NCI-H2196 (cell line): ENCODE results near the gene RUNX3.
"Not testable (repeated sequence)": the region's sequence is repeated elsewhere in the genome, so short reads cannot be mapped to it uniquely, and the experiment has no call there.

Source experiments
- DNase-seq: peaks from one replicate; lab custom pipeline; 2025; ENCODE audit not compliant: unreplicated experiment; lab: John Stamatoyannopoulos, UW

The RUNX3 gene

DNA sequence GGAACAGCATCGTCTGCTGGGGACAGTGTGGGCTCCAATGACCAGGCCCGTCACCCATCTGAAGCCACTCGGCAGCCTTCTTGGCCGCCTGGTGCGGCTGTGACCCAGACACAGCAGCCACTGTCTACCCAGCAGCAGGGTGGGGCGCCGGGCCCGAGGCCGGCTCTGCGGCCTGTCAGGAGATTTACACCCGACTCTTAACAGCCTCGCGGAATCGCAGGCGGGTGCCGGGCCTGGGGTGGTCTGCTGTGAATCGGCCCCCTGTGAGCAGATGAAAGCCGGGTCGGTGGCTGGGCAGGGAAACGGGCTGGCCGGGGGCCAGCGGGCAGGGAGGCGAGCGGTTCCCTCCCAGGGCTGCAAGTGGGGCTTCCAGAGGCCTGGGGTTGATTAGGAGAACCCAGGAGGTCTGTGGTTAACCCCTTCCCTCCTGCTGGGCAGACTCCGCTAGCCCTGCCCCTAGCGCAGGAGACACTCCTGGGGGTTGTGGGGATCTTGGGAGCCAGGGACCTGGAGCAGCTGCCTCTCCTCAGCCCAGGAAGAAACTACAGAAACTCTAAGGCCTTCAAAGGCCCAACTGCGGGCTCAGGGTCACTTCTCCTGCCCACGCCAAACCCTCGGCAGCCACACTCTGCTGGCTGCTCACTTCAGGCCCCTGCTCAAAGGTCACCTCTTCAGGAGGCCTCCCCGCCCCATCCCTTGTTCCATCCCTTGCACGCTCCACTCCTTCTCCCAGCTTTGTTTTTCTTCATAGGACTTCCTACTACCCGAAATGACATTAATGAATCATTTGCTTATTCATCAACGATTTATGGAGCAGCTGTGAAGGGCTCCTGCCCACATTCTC lies 15.6 kb downstream of the RUNX3 start:
- DNase-seq, result no peak

DNA sequence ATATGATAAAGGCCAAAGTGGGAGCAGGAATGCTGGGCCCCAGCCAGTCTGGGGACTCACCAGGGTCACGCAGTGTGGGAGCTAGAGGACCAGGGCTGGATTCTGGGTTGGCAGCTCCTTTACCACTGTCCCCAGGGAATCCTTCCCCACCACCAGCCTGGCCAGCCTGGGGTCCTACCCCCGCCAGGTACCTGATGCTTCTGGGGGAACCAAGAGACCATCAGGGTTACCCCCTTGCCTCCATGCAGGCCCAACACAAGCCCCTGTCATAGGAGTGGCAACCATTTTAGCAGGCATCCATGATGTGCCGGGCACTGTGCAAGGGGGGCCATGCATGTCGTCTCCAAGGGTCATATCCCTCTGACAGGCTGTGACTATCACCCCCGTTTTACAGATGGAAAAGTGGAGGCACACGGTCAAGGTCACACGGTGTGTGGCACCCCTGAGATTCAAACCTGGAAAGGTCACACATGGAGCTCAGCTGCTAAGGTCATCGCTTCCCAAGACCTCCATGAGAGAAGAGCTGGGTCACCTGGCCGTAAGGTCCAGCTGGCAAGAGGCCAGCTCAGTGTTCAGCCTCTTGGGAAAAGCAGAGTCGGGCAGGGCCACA lies 16.4 kb downstream of the RUNX3 start:
- no peak for DNase-seq

DNA sequence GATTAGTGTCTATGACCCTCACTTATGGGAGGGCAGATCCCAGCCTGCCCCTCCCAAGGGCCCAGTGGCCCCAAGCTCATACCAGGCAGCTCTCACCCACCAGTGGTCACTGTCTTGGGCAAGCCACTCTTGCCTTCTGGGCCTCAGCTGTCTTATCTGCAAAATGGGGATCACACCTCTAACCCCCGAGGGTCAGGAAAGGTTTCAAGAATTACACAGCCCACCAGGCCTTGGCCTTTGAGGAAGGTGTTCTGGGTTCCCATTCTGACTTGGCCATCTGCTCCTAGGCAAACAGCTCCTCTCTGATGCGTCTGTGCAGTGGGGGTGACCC lies 16.8 kb downstream of the RUNX3 start:
- DNase-seq, result no peak

DNA sequence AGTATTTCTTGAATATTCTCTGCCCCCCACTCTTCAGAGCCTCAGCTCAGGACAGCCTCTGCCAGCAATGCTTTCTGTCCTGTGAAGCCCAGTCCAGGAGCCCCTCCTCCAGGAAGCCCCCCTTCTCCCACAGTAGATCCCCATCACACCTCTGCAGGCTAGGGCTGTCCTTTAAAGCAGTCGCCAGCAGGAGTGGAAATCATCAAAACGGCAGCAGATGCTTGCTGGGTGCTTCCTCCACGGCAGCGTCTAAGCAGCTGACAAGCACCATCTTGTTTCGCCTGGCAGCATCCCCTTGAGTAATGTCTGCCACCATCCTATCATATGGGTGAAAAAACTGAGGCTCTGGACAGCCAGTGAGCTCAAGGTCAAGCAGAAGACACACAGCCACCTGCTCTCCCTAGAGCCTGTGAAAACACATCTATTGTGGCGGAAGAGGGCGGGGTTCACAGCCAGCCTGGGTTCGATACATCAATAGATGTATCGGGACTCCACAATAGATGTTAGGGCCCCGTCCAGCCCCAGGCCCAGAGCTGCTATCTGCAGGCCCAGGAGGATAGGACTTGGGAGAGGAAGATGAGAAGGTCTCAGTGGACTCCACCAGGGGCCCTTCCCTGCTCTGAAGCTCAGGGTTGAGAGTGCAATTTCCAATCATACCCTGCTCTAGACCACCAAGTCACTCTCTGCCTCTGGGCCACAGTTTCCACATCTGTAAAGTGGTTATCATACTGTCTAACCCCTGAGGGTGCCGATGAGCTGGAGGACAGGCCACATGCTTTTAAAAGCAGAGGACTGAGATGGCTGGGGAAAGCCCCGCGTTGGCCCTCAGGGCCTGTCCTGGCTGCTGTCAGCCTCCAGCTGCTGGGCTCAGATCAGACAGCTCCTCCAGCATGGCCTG lies 17.5 kb downstream of the RUNX3 start:
- DNase-seq, result no peak

DNA sequence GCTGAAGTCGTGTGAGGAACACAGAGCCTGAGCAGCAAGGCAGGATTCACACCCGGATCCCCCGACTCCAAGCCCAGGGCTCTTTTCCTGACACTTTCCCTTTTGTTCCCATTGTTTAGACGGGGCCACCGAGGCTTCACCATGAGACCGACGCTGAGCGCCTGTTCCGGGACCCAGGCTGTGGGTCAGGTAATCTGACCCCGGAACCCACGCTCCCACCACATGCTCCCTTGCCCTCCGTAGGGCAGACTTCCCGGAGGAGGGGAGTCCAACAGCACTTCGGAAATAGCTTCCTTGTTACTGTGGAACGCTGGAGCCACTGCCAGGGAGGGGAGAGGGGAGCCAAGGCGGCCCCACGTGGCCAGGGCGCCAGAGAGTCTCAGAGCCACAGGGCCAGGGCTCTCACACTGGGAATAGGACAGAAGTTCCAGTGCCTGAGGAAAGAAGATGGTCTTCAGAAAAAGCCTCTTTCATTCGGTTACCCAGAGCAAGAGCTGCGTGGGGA lies 18.4 kb downstream of the RUNX3 start:
- no peak for DNase-seq

DNA sequence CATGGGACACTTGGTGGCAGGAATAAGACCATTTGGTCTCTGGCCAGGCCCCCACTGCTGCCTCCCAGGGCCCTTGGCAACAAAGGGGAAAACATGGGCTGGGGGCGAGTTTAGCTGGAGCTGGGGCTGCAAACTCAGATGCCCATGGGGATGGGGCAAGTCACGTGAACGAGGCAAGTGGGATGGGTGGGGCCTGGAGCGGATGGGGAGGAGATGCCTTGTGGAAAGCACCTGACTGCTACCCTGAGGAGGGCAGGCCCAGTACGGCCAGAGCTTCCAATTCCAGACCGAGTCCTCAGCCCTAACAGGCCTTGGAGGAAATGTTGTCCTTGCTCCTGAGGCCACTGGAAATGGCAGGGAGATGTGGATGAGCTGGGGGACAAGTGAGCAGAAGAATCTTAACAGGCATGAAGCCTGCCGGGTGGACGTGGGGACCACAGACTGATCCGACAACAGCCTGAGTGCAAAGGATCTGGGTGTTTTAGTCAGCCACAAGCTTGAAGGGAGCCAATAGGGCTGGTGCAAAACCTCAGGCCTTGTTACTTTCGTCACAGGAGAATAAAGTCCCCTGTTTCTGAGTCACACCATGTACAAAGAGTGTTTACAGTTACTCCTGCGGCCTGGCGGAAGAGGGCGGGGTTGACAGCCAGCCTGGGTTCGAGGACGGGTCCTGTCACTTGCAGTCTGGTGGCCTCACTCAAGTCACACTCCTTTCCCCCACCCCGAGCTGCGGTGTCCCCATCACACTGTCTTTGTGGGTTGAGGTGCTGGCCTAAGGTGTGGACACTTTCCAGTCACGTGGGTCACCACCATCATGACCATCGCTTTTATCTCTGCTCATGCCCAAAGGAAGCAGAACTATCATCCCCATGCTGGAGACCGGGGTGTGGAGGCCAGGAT lies 19.1 kb downstream of the RUNX3 start:
- no peak for DNase-seq

DNA sequence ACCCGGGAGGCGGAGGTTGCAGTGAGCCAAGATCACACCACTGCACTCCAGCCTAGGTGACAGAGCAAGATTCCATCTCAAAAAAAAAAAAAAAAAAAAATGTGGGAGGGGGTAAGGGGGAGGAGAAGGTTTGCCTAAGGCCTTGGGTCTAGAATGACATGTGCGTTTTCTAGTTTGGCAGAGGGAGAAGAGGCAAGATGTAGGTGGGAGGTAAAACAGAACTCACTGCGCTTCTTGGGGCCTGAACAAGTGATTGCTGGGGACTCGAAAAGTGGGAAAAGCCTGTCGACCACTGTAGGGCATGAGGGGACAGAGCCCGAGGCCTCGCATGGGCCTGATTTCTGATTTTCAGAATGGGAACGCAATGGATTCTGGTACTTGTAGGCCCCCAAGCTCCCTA lies 19.9 kb downstream of the RUNX3 start:
- no peak for DNase-seq

DNA sequence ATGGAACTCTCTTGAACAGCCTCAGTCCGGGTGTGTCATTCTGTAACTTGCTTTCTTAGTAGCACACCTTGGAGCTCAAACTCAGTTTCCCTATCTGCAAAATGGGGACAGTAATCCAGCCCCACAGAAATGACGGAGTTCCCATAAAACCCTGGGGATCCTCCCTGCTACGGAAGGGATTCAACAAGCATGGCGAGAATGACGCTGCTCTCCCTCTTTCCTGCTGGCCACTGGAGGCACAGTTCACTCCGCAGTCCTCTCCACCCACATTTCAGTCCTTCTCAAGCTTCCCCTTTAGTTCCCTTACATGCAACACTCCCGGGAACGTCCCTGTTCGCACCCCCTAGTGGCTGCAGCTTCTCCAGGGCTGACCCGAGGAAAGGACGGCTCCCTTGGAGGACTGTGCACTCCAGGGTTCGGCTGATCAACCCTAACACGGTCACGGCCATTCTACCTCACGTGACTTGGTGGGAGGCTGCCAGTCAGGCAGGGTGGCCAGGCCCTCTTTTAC lies 20.6 kb downstream of the RUNX3 start:
- DNase-seq, result no peak

DNA sequence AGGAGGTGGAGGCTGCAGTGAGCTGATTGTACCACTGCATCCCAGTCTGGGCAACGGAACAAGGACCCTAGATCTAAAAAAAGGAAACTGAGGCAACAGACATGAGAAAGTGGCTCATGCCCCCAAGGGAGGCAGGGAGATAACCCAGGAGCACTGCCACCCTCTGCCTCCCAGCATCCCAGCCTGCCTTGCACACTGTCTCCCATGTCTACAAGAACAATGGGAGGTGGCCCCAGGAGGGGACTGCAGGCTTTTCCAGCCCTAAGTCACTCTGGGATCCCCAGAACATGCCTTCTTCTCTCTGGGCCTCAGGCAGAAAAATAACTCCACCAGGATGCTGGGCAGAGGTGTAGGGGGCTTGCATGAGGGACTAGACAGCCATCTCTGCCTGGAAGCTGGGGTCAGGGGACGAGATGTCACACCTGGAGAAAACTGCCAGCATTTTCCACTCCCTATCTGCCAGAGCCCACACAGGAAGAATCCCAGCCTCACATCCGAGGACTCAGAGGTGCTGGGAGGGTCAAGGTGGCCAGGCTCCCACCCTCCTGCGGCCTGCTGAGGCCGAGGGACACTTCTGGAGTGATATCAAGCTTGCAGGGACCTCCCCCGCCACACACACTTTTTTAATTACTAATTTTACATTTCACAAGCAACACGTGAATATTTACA lies 21.4 kb downstream of the RUNX3 start:
- DNase-seq, result no peak

DNA sequence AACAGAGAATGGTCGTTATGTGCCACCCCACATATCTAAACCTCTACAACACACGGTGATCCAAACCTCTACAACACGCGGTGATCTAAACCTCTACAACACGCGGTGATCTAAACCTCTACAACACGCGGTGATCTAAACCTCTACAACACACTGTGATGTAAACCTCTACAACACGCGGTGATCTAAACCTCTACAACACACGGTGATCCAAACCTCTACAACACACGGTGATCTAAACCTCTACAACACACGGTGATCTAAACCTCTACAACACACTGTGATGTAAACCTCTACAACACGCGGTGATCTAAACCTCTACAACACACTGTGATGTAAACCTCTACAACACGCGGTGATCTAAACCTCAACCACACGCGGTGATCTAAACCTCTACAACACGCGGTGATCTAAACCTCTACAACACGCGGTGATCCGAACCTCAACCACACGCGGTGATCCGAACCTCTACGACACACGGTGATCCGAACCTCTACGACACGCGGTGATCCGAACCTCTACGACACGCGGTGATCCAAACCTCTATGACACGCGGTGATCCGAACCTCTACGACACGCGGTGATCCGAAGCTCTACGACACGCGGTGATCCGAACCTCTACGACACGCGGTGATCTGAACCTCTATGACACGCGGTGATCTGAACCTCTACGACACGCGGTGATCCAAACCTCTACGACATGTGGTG lies 22.3 kb downstream of the RUNX3 start:
- not testable (repeated sequence) for DNase-seq

DNA sequence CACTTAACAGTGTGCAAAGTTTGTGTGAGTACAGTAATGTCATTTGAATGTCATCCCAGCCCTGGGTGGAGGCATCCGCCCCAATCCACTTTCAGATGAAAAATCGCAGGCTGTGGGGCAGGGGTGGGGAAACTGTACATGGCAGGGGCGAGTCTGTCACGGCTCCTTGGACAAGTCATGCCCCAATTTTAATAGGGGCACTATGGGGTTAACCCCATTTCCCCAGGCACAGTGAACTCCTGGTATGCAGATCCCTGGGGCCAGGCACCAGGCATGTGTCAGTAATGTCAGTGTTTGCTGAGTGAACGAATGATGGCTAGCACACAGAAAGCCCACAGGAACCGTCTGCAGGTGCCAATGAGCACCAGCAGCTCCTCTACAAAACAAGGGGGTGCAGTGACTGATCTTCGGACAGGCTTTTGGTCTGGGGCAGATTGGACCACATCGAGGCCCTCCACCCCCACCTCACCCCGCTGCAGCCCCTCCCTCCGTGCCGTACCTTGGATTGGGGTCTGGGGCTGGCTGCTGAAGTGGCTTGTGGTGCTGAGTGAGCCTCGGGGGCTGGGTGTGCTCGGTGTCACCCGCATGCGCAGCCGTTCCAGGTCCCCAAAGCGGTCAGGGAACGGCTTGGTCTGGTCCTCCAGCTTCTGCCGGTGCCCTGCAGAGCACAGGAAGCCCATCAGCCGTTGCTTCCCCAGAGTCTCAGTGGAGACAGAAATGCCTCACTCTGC lies 23.2 kb downstream of the RUNX3 start:
- no peak for DNase-seq

DNA sequence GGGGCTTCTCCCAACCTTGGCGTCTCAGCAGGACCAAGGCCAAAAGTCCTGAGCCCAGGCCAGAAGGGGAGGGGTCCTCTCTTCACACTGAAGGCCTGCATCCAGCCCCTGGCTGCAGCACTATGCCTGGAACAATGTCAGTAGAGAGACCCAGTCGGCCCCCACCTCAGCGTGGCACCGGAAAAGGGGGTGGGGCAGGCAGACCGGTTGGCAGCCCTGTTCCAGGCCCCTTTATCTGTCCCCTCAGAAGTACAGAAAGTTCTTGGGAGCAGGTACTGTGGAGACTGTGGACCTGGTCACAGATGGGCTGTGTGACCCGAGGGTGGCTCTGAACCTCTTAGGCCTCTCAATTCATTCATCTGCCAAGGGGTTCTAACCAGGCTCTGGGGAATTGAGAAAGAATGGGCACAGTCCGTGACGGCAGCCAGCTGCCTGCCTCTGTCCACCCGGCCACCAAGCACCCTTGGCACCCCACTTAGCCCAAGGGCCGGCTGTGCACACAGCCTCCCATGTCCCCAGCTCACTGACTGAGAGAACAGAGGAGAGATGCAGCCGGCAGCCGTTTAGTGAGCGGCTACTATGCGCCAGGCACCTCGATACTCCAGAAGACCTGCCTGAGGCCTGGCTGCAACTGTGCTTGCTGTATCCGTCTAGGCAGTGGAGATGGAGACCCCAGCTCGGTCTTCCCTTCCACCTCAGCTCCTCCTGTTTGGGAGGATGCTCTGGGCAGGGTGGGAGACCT lies 23.9 kb downstream of the RUNX3 start:
- DNase-seq, result no peak

DNA sequence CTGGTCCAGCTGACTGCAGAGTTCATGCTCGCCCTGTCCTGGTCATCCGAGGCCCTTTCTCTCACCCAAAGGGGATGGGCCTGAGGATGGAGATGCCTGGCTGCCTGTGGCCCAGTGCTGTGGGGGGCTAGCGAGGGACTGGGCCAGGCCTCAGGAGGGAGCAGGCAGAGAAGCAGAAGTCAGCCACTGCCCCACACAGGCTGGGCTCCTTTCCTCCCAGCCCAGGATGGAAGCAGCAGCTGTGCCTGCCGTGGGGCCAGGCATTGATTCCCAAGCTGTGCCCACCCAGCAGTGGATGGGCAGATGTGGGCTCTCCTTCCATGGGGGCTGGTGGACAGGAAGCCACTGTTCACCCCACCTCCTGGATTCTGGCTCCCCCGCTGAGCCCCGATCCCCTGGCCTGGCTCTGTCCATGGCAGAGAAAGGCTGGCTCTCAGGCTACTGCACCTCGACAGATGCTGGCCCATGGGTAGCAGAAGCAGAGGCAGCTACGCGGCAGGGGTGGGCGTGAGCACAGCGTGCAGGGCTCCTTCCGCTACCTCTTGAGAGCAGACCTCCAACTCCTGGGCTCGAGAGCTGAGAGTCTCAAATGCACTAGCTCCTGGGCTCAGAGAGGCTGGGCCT lies 24.6 kb downstream of the RUNX3 start:
- DNase-seq, result no peak

DNA sequence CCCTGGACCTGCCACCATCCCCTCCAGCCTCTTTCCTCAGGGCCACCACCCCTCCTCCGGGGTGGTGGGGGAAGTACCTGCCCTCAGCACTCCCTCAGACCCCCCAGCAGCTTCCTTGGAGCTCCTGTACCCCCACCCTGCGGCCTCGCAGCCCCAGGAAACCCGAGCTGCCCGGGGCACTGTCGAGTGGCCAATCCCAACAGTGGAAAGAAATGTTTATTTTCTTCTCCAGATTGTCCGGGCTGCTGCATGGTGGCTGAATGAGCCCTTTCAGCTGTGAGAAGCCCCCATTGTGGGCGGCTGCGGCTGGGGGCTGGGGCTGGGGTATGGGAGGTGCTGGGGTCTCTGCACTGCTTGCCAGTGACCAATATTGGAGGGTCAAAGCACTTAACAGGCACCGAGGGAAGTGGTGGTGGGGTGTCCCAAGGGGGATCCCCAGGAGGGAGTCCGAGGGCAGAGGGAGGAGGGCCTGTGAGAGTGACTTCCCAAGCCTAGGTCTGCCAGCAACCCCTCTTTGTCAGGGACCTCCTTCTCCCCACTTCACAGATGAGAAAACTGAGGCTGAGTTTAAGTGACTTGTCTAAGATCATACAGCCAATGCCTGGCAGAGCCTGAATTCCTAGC lies 25.2 kb downstream of the RUNX3 start:
- DNase-seq, result no peak

DNA sequence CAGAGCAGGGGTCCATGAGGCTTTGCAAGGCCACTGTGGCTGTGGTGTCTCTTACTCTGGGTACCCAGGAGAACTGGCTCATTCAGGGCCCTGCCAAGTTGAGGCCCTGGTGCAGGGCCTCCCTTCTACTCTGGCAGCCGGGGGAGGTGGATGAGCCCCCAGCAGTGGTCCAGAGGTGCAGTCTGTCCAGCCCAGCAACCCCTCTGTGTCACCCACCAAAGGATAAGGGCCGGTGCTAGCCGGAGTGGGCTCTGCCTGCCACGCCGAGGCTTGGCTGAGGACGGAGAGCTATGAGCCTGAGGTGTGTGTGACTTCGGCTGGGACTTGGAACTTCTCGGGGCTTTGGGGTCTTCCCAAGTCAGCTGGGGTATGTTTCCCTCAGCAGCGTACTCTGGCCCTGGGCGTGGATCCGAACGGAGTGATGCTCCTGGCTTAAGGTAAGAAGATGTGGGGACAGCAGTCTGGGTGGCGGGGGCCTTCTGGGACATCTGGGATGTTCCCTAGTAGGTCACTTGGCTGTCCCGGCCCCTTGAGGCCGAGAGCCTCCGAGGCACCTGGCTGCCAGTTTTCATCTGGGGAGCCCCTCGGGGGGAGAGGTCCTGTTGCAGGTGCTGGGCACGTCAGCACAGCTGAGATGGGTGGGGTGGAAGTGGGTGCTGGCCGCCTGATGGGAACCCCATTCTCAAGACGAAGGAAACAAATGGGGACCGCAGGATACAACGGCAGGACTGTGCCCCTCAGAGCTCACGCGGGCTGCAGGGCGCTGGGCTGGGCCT lies 25.9 kb downstream of the RUNX3 start:
- no peak for DNase-seq

DNA sequence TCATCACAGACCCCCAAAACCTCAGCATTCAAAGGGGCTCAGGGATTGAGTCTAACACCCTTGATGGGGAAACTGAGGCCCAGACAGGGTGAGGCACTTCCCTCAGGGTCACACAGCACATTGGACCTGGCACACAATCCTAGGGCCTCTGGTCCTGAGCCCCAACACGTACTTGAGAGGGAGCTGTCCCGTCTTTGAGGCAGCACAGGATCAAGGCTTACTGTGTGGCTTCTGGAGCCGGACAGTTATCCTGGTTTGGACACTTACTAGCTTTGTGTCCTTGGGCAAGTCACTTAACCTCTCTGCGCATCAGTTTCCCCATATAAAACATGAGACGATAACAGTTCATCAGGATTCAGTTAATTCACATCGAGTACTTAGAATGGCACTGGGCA lies 26.5 kb downstream of the RUNX3 start:
- no peak for DNase-seq
